Activated T-cell treated with anti-CD3 and anti-CD28 coated beads, Interleukin-2, amount 50 U/mL, for 72 hours (primary cell): ENCODE results near the gene KRT78. TPM values are rescaled to one million over a fixed set of nuclear protein-coding genes. Genes with fewer than 3 reads are reported as not detected.
"Not testable (repeated sequence)": the region's sequence is repeated elsewhere in the genome, so short reads cannot be mapped to it uniquely, and the experiment has no call there.

Source experiments
- ATAC-seq, 2 donors: fragments of 150-1000 bp; cut with Tn5 transposase; replicated peaks in 1 of 2; 2 replicates each; pipeline ENCODE4 v1.10.0; 2021; ENCODE audit warnings: moderate library complexity in 2 of 2, mild to moderate bottlenecking in 1 of 2
- DNase-seq, 2 donors: peaks; one replicate each; pipeline ENCODE4 v3.0.0; 2021 to 2022; ENCODE audit warnings: mixed read lengths in 1 of 2
- H3K27ac Mint-ChIP-seq: one replicate; pipeline ENCODE4 v1.8.0; 2022; ENCODE audit warnings: mild to moderate bottlenecking, moderate library complexity, mixed read lengths
- H3K27me3 Mint-ChIP-seq: one replicate; pipeline ENCODE4 v1.8.0; 2022; ENCODE audit warnings: low read depth, mixed read lengths
- H3K36me3 Mint-ChIP-seq, 2 donors: one replicate each; pipeline ENCODE4 v1.8.0; 2022; ENCODE audit warnings: mixed read lengths in 2 of 2, mild to moderate bottlenecking in 1 of 2; ENCODE audit not compliant: insufficient read depth in 2 of 2
- H3K4me1 Mint-ChIP-seq: one replicate; pipeline ENCODE4 v1.8.0; 2022; ENCODE audit warnings: low read depth, mixed read lengths
- H3K4me3 Mint-ChIP-seq, 2 donors: one replicate each; pipeline ENCODE4 v1.8.0; 2022; ENCODE audit warnings: mild to moderate bottlenecking in 2 of 2, mixed read lengths in 2 of 2, moderate library complexity in 2 of 2
- H3K9me3 Mint-ChIP-seq, 2 donors: one replicate each; pipeline ENCODE4 v1.8.0; 2022; ENCODE audit warnings: mixed read lengths in 2 of 2
- total RNA-seq, 2 donors: library from RNA; stranded (reverse); gene quantifications; one replicate each; pipeline ENCODE4 v1.2.3, GENCODE V29; 2022

The KRT78 gene
- total RNA-seq, result not detected

GRCh38 chr12:52848661-52849255 is at the start of gene KRT78:
Gene KRT78, minus strand, starts transcription at chr12:52848994. Its CDS starts 64 bp downstream, at chr12:52848930.
- H3K36me3 Mint-ChIP-seq, result no peaks in the 10 kb centered on the region
- no peaks in the 10 kb centered on the region for H3K4me1 Mint-ChIP-seq
- no peak for ATAC-seq
- peaks cover 5% of the 10 kb centered on the region for H3K27me3 Mint-ChIP-seq
- H3K9me3 Mint-ChIP-seq, result no peaks in the 10 kb centered on the region
- no peak within 1 kb of the TSS for H3K27ac Mint-ChIP-seq
- H3K4me3 Mint-ChIP-seq, result no peak within 1 kb of the TSS
- no peak for DNase-seq

- no peaks in the 10 kb centered on the region for H3K9me3 Mint-ChIP-seq
- no peaks in the 10 kb centered on the region for H3K4me1 Mint-ChIP-seq
- DNase-seq (no peak), ATAC-seq (no peak)
- no peaks in the 10 kb centered on the region for H3K27me3 Mint-ChIP-seq
- H3K27ac Mint-ChIP-seq, result no peak overlapping the region
- H3K4me3 Mint-ChIP-seq, result no peak overlapping the region
- no peaks in the 10 kb centered on the region for H3K36me3 Mint-ChIP-seq
These were observed 47.7 kb upstream of the KRT78 start for GRCh38 chr12:52896190-52897100.

GRCh38 chr12:52895726-52896189 is 47.0 kb upstream of the KRT78 start:
- Mint-ChIP-seq H3K4me3 (no peak overlapping the region), H3K9me3 (no peaks in the 10 kb centered on the region), H3K27me3 (no peaks in the 10 kb centered on the region), H3K27ac (no peak overlapping the region), H3K36me3 (no peaks in the 10 kb centered on the region), H3K4me1 (no peaks in the 10 kb centered on the region)
- no peak for DNase-seq
- ATAC-seq, result no peak

GRCh38 chr12:52892974-52893373 is 44.2 kb upstream of the KRT78 start:
- no peaks in the 10 kb centered on the region for H3K9me3 Mint-ChIP-seq
- no peak overlapping the region for H3K4me3 Mint-ChIP-seq
- DNase-seq, result no peak
- no peaks in the 10 kb centered on the region for H3K4me1 Mint-ChIP-seq
- ATAC-seq, result no peak
- H3K27ac Mint-ChIP-seq, result no peak overlapping the region
- no peaks in the 10 kb centered on the region for H3K36me3 Mint-ChIP-seq
- no peaks in the 10 kb centered on the region for H3K27me3 Mint-ChIP-seq

GRCh38 chr12:52892207-52892852 is 43.5 kb upstream of the KRT78 start:
- H3K36me3 Mint-ChIP-seq, result no peaks in the 10 kb centered on the region
- H3K4me3 Mint-ChIP-seq, result no peak overlapping the region
- H3K27me3 Mint-ChIP-seq, result no peaks in the 10 kb centered on the region
- H3K9me3 Mint-ChIP-seq, result no peaks in the 10 kb centered on the region
- H3K27ac Mint-ChIP-seq, result no peak overlapping the region
- no peak for ATAC-seq
- DNase-seq, result no peak
- H3K4me1 Mint-ChIP-seq, result no peaks in the 10 kb centered on the region

GRCh38 chr12:52891044-52891443 is 42.2 kb upstream of the KRT78 start:
- H3K4me3 Mint-ChIP-seq, result no peak overlapping the region
- no peaks in the 10 kb centered on the region for H3K4me1 Mint-ChIP-seq
- H3K27ac Mint-ChIP-seq, result no peak overlapping the region
- H3K9me3 Mint-ChIP-seq, result no peaks in the 10 kb centered on the region
- no peak for ATAC-seq
- no peaks in the 10 kb centered on the region for H3K27me3 Mint-ChIP-seq
- no peak for DNase-seq
- H3K36me3 Mint-ChIP-seq, result no peaks in the 10 kb centered on the region

GRCh38 chr12:52890417-52890816 is 41.6 kb upstream of the KRT78 start:
- Mint-ChIP-seq H3K4me3 (no peak overlapping the region), H3K27me3 (no peaks in the 10 kb centered on the region), H3K36me3 (no peaks in the 10 kb centered on the region), H3K9me3 (no peaks in the 10 kb centered on the region), H3K4me1 (no peaks in the 10 kb centered on the region), H3K27ac (no peak overlapping the region)
- no peak for ATAC-seq
- no peak for DNase-seq

- no peak overlapping the region for H3K4me3 Mint-ChIP-seq
- H3K27ac Mint-ChIP-seq, result no peak overlapping the region
- DNase-seq (peak; percentile 82 to 86), ATAC-seq (peak; percentile 78 to 81)
- no peaks in the 10 kb centered on the region for H3K9me3 Mint-ChIP-seq
- H3K4me1 Mint-ChIP-seq, result peaks cover 6% of the 10 kb centered on the region
- H3K36me3 Mint-ChIP-seq, result no peaks in the 10 kb centered on the region
- H3K27me3 Mint-ChIP-seq, result peaks cover 23% of the 10 kb centered on the region
These were observed 35.9 kb upstream of the KRT78 start for GRCh38 chr12:52884526-52885293.

- H3K9me3 Mint-ChIP-seq, DNase-seq, H3K4me1 Mint-ChIP-seq, H3K27ac Mint-ChIP-seq, H3K36me3 Mint-ChIP-seq, ATAC-seq: not testable (repeated sequence)
- H3K27me3 Mint-ChIP-seq, result peaks cover 23% of the 10 kb centered on the region
- H3K4me3 Mint-ChIP-seq, result peak overlapping the region in 1 of 2 donors; percentile 71
These were observed 31.7 kb upstream of the KRT78 start for GRCh38 chr12:52880499-52880898.

GRCh38 chr12:52879394-52880351 is 30.9 kb upstream of the KRT78 start:
- no peaks in the 10 kb centered on the region for H3K36me3 Mint-ChIP-seq
- H3K9me3 Mint-ChIP-seq, result no peaks in the 10 kb centered on the region
- H3K27ac Mint-ChIP-seq, result no peak overlapping the region
- ATAC-seq, result peak; percentile 93 to 97
- H3K4me3 Mint-ChIP-seq, result peak overlapping the region; percentile 71 to 75
- peaks cover 22% of the 10 kb centered on the region for H3K27me3 Mint-ChIP-seq
- peak; percentile 80 to 82 for DNase-seq
- H3K4me1 Mint-ChIP-seq, result peaks cover 9% of the 10 kb centered on the region

GRCh38 chr12:52878507-52879393 is 30.0 kb upstream of the KRT78 start:
- peak overlapping the region; percentile 12 to 54 for H3K4me3 Mint-ChIP-seq

More at GRCh38 chr12:52878507-52879393, 30.0 kb upstream of the KRT78 start:
- no peak for ATAC-seq
- Mint-ChIP-seq H3K36me3 (no peaks in the 10 kb centered on the region), H3K27ac (no peak overlapping the region), H3K4me1 (peaks cover 17% of the 10 kb centered on the region), H3K9me3 (no peaks in the 10 kb centered on the region), H3K27me3 (peaks cover 17% of the 10 kb centered on the region)
- DNase-seq, result no peak
